Panc1 (cell line): Measurements from ENCODE around the gene PLD1. TPM values are rescaled to one million over a fixed set of nuclear protein-coding genes. Genes with fewer than 3 reads are reported as not detected.

Source experiments
- ATAC-seq: fragments of 200-7000 bp; cut with Tn5 transposase; 2 replicates; pipeline ENCODE4 v1.9.1; 2020; ENCODE audit warnings: mild to moderate bottlenecking, moderate library complexity
- BruUV-seq: library from RNA; stranded (reverse); fragments of 400-500 nt; replicated peaks from 2 replicates; lab custom pipeline; 2021; lab: Mats Ljungman, UMichigan
- CTCF ChIA-PET: fragments of 300-600 bp; sonication (Branson Sonifier 250); formaldehyde crosslinking; loops from one replicate; lab custom pipeline; 2022; ENCODE audit warnings: antibody characterized with exemption; lab: Charles Lee
- POLR2A ChIA-PET: fragments of 300-600 bp; sonication (Branson Sonifier 250); formaldehyde crosslinking; loops from one replicate; lab custom pipeline; 2022; ENCODE audit warnings: antibody characterized with exemption; lab: Charles Lee
- DNase-seq: peaks from one replicate; pipeline ENCODE4 v3.0.0-alpha.2; 2010; ENCODE audit warnings: low read depth, low spot score
- H3K27ac ChIP-seq: 2 replicates; pipeline ENCODE4 v1.5.1; 2011; ENCODE audit warnings: mild to moderate bottlenecking, low read length, inconsistent platforms
- H3K27me3 ChIP-seq: fragments of 200-500 bp; sonication (Bioruptor generic); 2 replicates; pipeline ENCODE4 v1.6.0; 2014; ENCODE audit warnings: low read length, inconsistent platforms; ENCODE audit not compliant: control insufficient read depth, insufficient read depth
- H3K36me3 ChIP-seq: fragments of 200-500 bp; sonication (Bioruptor generic); 2 replicates; pipeline ENCODE4 v1.5.1; 2014; ENCODE audit warnings: inconsistent platforms, mild to moderate bottlenecking, low read length, moderate library complexity; ENCODE audit not compliant: control insufficient read depth, insufficient read depth
- H3K4me1 ChIP-seq: 2 replicates; pipeline ENCODE4 v1.5.1; 2011; ENCODE audit warnings: inconsistent platforms, mild to moderate bottlenecking, low read length, moderate library complexity; ENCODE audit not compliant: control insufficient read depth, insufficient read depth
- H3K4me3 ChIP-seq, 2 experiments: 2 replicates each; pipeline ENCODE4 v1.5.1; 2011 to 2012; ENCODE audit warnings: low read depth in 2 of 2, low read length in 2 of 2, mild to moderate bottlenecking in 2 of 2, inconsistent platforms in 1 of 2, moderate library complexity in 1 of 2
- H3K9me3 ChIP-seq: fragments of 200-500 bp; sonication (Bioruptor generic); 2 replicates; pipeline ENCODE4 v1.5.1; 2014; ENCODE audit warnings: low read depth, mild to moderate bottlenecking, inconsistent platforms, low read length, moderate library complexity; ENCODE audit not compliant: control insufficient read depth, insufficient read depth
- CTCF ChIP-seq: fragments of 450-650 bp; IDR thresholded peaks from 2 replicates; pipeline ENCODE4 v1.5.1; 2017; ENCODE audit warnings: mild to moderate bottlenecking
- POLR2AphosphoS5 ChIP-seq: IDR thresholded peaks from 2 replicates; pipeline ENCODE4 v1.6.1; 2012; ENCODE audit warnings: mild to moderate bottlenecking, low read depth, low read length, moderate library complexity
- REST ChIP-seq, 2 experiments: IDR thresholded peaks; 2 replicates each; pipeline ENCODE4 v1.6.1; 2011 to 2012; ENCODE audit warnings: low read depth in 2 of 2, control low read depth in 1 of 2, low read length in 1 of 2, mild to moderate bottlenecking in 1 of 2, moderate library complexity in 1 of 2; ENCODE audit not compliant: insufficient read depth in 1 of 2
- SIN3A ChIP-seq: IDR thresholded peaks from 2 replicates; pipeline ENCODE4 v1.6.1; 2012; ENCODE audit warnings: low read depth, mild to moderate bottlenecking, low read length, moderate library complexity, borderline replicate concordance; ENCODE audit not compliant: insufficient read depth
- TCF7L2 ChIP-seq: IDR thresholded peaks from 2 replicates; pipeline ENCODE4 v1.6.1; 2011; ENCODE audit warnings: mild to moderate bottlenecking, low read depth, low read length, inconsistent platforms
- in situ Hi-C: cut with HindIII; loops from 2 replicates; pipeline ENCODE4 v1.10.0; 2016; ENCODE audit warnings: low sequenced_read_pairs, low pct_unique_long_range_greater_than_20kb
- intact Hi-C: fragments of 100-400 bp; cut with micrococcal nuclease; formaldehyde crosslinking; loops from one replicate; pipeline ENCODE4 v1.10.0; 2022; ENCODE audit not compliant: unreplicated experiment
- total RNA-seq: library from RNA; stranded (reverse); gene quantifications from one replicate; pipeline ENCODE4 v1.2.1, GENCODE V29; 2021; ENCODE audit not compliant: unreplicated experiment

The PLD1 gene
- total RNA-seq, 1 experiment from 2014 or later = 20.6 TPM

- POLR2A ChIA-PET = interaction anchor here (1.1 kb wide), 1 partner anchor 14 kb away, joined by 3 read pairs; no protein-coding TSS in a partner anchor
- TF ChIP-seq POLR2AphosphoS5 (no peak), TCF7L2 (no peak), SIN3A (no peak), REST (IDR thresholded peaks at IDR 0.05; ENCODE audit: insufficient read depth in 1 of 2, low read depth in 2 of 2, low read length in 1 of 2) (no peak), CTCF (no peak)
- in situ Hi-C loops (no loop called here), intact Hi-C loops (no loop called here)
- H3K27ac ChIP-seq = no peak overlapping the region
- H3K9me3 ChIP-seq = no peaks in the 10 kb centered on the region
- CTCF ChIA-PET = interaction anchor here (1.5 kb wide), 1 partner anchor 14 kb away, joined by 3 read pairs; no protein-coding TSS in a partner anchor
- H3K4me3 ChIP-seq = no peak overlapping the region
- H3K4me1 ChIP-seq = no peaks in the 10 kb centered on the region
- no peaks in the 10 kb centered on the region for H3K27me3 ChIP-seq
- DNase-seq (no peak), ATAC-seq (no peak)
- H3K36me3 ChIP-seq = no peaks in the 10 kb centered on the region
- no TSS peak for BruUV-seq
Measured at GRCh38 chr3:171758109-171758508, 52.2 kb downstream of the PLD1 start.

GRCh38 chr3:171757361-171758034 is 52.8 kb downstream of the PLD1 start:
- no peaks in the 10 kb centered on the region for H3K9me3 ChIP-seq
- TF ChIP-seq TCF7L2 (no peak), CTCF (no peak), POLR2AphosphoS5 (no peak), SIN3A (no peak), REST (IDR thresholded peaks at IDR 0.05; ENCODE audit: insufficient read depth in 1 of 2, low read depth in 2 of 2, low read length in 1 of 2) (no peak)
- DNase-seq (no peak), ATAC-seq (no peak)
- intact Hi-C loops = no loop called here
- H3K27me3 ChIP-seq = no peaks in the 10 kb centered on the region
- in situ Hi-C loops = no loop called here
- no TSS peak for BruUV-seq
- no peak overlapping the region for H3K4me3 ChIP-seq
- H3K36me3 ChIP-seq = no peaks in the 10 kb centered on the region
- no peaks in the 10 kb centered on the region for H3K4me1 ChIP-seq
- ChIA-PET CTCF (interaction anchor here (1.5 kb wide), 1 partner anchor 14 kb away, joined by 3 read pairs; no protein-coding TSS in a partner anchor), POLR2A (interaction anchor here (1.1 kb wide), 1 partner anchor 13 kb away, joined by 3 read pairs; no protein-coding TSS in a partner anchor)
- no peak overlapping the region for H3K27ac ChIP-seq
